DMS114 treated with DMSO at 0.1 percent for 48 hours (cell line): ENCODE results near the gene TINAG.
"Not testable (repeated sequence)": the region's sequence is repeated elsewhere in the genome, so short reads cannot be mapped to it uniquely, and the experiment has no call there.

Source experiments
- DNase-seq: peaks from one replicate; lab custom pipeline; 2025; ENCODE audit not compliant: unreplicated experiment; lab: John Stamatoyannopoulos, UW

The TINAG gene

DNA sequence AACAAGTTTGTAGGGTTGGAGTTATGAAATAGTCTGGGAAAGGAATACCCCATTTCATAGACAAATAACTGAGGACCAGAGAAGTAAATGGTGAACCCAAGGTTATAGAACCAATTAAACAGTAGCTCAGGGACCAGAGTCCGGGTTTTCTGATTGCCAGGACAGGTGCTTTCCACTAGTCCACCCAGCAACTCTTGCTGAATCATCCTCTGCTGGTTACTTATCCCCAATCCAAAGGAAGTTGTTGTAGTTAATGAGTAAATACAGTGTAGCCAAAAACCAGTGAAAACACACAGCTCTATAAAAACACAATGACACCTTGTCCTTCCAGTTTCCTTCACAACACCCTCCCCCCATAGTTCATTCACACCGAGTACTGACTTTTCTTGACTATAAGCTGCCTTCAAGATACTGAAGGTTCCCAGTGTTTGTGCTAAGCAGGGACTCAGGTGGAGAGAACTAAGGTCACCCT lies 766 bp upstream of the TINAG start:
- no peak for DNase-seq

DNA sequence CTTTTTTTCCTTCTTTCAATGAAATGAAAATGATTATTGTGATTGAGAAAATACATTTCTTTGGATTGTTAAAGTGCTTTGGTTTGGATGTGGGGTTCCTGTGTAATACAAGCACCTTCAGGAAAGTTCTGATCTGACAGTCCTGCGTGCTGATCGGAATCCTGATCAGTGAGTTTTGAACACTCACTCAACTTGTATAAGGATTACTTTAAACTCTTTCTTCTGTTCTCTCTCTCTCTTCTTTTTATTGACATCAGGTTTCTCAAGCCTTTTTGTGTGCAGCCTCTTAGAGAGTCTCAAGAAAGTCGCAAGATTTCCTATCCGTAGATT lies 710 bp downstream of the TINAG start:
- DNase-seq: no peak

DNA sequence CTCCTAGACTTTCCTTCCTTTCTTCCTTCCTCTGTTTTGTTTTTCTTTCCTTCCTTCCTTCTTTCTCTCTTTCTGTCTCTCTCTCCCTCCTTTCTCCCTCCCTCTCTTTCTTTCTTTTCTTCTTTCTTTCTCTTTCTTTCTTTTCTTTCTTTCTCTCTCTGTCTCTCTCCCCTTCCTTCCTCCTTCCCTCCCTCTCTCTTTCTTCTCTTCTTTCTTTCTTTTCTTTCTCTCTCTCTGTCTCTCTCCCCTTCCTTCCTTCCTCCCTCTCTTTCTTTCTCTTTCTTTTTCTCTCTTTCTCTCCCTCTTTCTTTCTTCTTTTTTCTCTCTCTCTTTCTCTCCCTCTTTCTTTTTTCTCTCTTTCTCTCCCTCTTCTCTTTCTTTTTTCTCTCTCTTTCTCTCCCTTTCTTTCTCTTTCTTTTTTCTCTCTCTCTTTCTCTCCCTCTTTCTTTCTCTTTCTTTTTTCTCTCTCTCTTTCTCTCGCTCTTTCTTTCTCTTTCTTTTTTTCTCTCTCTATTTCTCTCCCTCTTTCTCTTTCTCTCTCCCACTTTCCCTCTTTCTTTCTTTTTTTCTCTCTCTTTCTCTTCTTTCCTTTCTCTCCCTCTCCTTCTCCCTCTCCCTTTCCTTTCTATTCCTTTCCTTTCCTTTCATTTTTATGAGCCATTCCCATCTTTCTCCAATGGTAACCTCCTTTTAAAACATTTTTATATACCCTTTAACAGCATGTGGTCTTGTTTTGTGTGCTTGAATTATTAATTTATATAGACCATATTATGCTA lies 2.3 kb downstream of the TINAG start:
- DNase-seq: no peak

- DNase-seq: no peak
These were observed 7.4 kb downstream of the TINAG start for GRCh38 chr6:54315656-54316055.

GRCh38 chr6:54320871-54321270 lies 12.6 kb downstream of the TINAG start:
- DNase-seq: no peak

GRCh38 chr6:54327631-54328030 lies 19.4 kb downstream of the TINAG start:
- no peak for DNase-seq

- not testable (repeated sequence) for DNase-seq
These were observed 23.3 kb downstream of the TINAG start for GRCh38 chr6:54331571-54331970.

DNA sequence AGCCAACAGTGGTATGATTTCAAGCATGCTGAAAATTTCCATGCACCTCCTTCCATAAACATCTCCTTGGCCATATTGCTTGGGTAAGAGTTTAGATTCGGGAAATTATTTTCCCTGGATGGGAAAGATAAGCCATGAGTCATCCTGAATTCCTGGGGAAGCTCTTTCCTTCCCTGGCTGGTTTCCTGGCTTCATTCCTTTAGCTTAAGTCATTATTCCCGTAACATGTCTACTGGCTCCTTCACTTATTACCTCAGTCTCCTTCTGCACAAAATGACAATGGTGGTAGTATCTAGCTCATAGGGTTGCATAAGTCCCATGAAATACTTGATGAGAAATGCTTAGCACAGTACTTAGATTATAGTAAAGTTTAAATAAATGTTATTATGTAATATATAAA lies 27.6 kb downstream of the TINAG start:
- DNase-seq: no peak

DNA sequence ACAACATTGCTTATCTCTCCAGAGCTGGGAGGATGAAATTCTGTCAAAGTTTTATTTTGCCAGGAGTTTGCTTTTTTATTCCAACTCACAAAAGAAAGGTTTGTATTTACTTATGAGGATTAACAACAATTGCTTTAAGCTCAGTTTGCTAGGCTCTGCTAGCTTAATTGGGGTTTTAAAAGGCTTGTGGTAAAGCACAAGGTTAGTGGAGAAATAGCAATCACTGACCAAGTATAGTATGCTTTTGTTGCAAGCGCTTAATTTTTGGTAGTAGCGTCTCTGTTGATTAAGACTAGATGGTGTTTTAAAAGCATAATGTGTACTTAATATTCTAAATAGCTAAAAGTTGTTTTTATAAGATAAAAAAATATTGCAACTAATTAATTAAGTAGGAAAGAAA lies 45.7 kb downstream of the TINAG start:
- DNase-seq: no peak

DNA sequence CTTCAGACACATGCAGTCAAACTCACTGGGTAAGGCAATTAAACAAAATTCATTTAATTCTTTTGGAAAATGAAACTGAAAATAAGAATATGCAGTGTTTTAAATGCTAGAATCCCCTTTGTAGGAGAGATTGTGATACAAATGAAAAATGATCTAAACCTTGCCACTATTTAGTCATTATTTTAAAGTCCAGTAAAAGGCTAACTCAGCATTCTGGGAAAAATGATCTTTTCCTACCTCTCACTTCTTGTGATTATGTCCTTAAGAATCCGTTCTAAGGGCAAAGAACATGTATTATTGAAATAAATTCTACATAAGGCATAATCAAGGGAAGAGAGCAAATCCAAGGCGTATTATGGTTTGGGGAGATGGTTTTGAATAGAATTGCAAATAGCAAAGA lies 46.4 kb downstream of the TINAG start:
- no peak for DNase-seq

GRCh38 chr6:54357141-54357540 lies 48.9 kb downstream of the TINAG start:
- DNase-seq: no peak

DNA sequence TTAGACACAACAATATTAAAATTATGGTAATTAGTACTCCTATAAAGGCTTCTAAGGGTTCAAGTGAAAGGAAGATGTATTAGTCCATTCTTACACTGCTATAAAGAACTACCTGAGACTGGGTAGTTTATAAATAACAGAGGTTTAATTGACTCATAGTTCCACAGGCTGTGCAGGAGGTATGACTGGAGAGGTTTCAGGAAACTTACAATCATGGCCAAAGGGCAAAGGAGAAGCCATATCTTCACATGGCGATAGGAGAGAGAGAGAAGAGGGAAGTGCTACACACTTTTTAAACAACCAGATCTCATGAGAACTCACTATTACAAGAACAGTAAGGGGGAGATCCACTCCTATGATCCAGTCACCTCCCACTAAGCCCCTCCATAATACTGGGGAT lies 52.9 kb downstream of the TINAG start:
- DNase-seq: no peak

DNA sequence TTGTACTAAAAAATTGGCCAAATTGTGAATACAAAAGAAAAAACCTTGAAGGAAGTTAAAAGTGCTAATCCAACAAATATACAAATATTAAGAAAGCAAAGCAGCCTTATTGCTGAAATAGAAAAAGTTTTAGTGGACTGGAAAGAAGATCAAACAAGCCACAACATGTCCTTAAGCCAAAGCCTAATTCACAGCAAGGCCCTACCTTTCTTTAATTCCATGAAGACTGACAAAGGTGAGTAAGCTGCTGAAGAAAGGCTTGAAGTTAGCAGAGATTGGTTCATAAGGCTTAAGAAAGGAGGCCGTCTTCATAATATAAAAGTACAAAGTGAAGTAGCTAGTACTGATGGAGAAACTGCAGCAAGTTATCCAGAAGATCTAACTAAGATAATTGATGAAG lies 53.5 kb downstream of the TINAG start:
- DNase-seq: no peak

DNA sequence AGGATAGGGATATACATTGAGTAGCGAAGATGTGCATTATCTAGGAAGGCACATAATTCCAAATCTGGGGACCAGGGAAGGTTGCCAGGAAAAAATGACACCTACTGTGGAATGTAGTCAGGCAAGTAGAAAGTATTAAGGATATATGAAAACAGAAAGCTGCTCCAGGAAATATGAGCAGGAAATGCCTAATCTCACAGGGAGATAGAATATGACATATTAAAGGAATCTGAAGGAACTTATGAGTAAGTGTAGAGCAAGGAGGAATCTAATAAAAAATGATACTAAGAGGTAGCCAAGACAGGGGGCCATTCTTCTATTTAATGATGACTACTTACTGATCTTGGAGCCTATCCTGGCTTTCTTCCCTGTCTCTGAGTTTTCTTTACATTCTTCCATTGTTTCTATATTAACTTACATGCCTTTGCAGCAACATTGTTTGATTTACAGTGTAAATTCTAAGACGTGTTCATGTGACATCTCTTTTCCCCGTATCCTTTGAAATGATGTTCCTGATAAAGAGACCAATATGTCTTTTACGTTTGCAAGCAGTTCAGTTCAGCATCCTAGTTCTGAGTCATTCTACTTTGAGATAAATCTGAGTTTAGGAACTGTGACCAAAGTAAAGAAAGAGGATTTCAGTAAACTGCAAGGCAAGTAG lies 58.6 kb downstream of the TINAG start:
- no peak for DNase-seq

DNA sequence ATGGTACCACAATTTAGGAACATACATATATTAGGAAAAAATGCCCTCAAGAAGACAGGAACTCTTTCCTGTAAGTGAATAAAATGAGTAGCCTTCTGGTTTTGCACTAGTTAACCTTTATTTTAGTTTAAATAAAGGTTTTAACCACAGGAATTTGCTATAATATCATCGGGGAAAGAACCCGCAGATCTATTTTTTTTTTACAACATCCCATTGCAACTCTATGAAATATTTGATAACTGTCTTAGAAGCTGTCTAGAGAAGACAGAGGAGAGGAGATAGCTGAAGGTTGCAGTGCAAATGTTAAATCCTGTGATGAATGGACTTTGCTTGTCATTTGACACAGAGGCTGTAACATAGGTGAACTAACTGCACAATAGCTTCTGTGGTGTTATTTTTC lies 69.5 kb downstream of the TINAG start:
- DNase-seq: no peak

GRCh38 chr6:54386295-54386694 lies 78.1 kb downstream of the TINAG start:
- DNase-seq: no peak

GRCh38 chr6:54390362-54390761 lies 82.1 kb downstream of the TINAG start:
- DNase-seq: no peak

DNA sequence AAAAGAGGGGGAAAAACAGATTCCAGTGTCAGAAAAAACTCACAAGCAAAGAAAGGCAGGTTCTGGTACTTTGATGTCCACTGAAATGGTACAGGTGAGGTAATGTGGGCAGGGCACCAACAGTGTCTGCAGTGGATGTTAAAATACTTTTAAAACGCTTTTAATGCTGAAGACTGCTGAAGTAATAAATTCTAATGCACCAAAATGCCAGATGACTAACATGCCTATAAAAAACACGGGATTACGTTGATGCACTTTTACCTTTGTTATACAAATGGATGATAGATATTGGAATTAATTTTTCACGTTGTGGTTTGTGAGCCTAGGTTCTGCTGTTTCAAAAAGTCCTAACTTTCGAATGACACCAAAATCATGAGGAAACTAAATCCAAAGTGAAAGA lies 83.3 kb downstream of the TINAG start:
- no peak for DNase-seq

DNA sequence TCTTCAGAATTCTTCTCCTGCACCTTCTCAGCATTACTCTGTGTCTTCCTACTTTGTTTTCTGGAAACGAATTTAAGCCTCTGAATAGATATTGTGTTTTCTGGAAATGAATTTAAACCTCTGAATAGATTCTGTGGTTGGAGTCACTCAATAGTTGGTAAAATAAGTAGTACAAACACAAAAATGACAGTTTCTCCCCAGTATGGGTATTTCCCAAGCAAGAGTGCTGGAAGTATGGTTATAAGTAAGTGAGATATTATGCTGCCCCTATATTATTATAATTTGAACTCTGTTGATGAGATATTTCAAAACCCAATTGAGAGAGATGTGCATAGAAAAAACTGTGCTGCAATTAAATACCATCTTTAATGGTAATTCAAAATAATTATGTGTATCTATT lies 94.9 kb downstream of the TINAG start:
- DNase-seq: no peak

DNA sequence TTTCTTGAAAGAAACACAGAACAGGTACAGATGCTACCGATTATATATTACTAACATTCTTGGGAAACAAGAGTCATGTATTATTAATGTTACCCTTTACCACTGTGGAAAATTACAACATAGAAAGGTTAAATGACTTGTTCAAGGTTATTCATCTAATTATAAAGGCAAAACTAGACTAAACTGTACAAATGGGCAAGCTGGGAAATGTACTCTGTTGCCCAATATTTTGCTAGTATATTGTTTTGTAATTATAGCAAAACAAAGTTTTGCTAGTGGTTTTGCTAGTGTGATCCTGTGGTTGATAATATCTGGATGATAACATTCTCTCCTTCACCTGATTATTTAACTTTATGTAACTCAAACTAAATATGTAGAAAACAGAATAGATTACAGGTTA lies 96.5 kb downstream of the TINAG start:
- DNase-seq: no peak

DNA sequence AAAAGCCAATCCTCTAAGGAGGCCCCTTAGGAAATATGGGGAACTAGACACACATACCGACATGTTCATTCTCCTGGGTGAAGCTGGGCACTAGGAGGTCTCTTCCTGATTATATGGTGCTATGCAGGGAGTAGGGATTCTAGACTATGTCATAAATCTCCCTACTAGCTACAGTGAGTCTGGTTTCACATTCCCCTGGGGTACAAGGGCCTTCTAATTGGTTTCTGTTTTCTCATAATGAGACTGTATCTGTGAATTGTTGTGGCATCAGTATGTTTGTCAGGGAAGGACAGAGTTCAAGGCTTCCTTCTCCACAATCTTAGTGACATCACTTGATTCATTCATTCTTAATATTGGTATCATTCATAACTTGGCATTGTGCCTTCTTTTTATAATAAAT lies 103.5 kb downstream of the TINAG start:
- no peak for DNase-seq

- no peak for DNase-seq
These were observed 107.3 kb downstream of the TINAG start for GRCh38 chr6:54415517-54415916.

DNA sequence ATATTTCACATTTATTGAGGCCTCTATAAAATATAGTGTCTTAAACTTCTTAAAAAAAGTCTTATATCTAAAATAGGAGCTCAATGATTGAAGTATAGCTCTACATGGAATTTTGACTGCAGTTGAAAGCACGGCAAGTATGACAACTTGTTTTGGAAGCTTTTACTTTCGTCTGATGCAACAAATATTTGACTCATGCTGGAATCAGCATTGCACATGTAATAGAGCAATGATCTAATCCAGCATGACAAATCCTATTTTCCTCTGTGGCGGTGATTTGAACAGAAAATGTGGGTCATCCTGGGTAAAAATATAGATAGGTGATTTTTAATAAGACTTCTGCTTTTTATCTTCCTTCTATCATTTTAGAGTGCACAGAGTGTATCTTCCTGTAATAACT lies 111.6 kb downstream of the TINAG start:
- no peak for DNase-seq
